GM19240 (cell line): ENCODE measurements around the gene KIAA1671.

Experiments
- DNase-seq: peaks from one replicate; pipeline ENCODE4 v3.0.0; 2011; ENCODE audit warnings: low spot score; ENCODE audit not compliant: insufficient read length

Gene KIAA1671

GRCh38 chr22:24981066-24981465 lies 28.6 kb downstream of the KIAA1671 start:
- DNase-seq: no peak

- DNase-seq: no peak
These were observed 29.1 kb downstream of the KIAA1671 start for GRCh38 chr22:24981656-24982055.

DNA sequence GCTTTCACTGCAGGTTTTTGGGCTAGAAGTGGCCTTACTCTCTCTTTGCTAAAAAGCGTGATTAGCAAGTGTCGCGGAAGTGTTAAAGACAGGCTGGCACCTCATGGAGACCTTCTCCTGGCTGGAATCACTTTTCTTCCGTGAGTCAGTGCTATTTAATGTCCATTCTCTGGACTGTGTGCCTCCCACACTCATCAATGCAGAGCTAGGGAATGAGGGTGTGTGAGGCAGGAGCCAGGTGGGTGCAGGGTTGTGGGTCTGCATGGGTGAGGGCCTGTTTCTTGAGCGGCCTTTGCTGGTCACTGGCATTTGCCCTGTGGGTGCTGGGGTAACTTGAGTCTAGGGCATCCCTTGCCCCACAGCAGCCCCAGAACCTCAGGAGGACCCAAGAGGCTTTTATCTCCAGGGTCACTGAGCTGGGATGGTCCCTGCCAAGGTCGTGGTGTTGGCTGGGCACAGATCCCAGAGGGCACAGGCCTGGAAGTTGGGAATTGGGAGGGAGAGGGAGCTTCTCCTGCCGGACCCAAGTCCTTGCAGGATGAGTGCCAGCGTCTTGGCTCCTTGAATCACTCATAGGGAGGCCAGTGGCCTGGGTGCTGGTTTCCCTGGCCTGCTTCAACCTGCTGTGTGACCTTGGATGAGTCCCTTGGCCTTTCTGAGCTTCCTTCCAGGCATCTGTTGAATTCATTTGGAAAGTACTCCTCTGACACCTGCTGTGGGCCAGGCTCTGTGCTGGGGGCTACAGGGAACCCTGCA lies 30.0 kb downstream of the KIAA1671 start:
- no peak for DNase-seq

- no peak for DNase-seq
These were observed 30.6 kb downstream of the KIAA1671 start for GRCh38 chr22:24983151-24983550.

DNA sequence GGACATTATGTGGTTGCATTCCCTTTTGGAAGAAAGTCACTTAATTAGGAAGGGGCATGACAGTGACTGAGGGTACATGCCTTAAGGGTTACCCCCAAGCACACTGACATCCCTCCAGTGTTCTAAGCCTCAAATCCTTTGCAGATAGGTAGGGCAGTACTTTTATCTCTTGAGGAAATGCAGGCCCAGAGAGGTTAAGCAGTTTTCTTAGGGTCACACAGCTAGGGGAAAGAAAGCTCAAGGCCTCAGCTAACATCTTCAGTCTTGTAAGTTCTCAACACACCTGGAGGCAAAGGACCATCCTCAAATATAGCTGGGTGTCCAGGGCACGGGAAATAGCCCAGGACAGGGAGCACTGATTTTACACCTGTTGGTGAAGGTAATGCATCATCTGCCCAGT lies 31.6 kb downstream of the KIAA1671 start:
- DNase-seq: no peak

DNA sequence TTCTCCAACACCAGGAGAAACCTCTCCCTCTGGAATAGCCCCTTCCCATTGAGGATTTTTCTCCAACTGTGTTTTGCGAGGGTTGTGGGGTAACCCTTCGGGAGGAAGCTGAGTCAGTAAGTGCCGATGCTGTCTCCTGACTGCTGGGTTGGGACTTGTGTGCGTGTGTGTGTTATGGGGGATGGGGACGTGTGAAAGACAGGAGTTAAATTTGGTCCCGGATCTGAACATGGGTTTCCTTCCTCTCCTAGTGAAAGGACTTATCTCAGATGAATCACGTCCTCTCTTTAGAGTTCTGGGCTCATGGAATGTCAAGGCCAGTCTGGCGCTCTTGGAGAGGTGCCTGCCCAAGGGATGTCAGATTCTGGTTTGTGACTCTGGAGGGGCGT lies 33.3 kb downstream of the KIAA1671 start:
- DNase-seq: no peak

DNA sequence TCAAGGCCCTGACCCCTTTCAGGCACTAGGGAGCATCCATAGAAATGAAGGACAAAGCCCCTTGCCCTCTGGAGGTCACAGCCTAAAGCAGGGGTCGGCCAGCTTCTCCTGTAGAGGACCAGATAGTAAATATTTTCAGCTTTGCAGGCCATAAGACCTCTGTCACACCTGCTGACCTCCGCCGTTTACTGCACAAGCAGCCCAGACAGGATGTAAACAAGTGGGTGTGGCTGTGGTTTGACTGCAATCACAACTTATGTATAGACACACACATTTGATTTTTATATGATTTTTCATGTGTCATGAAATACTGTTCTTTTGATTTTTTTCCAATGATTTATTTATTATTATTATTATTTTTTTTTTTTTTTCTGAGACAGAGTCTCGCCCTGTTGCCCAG lies 34.3 kb downstream of the KIAA1671 start:
- DNase-seq: no peak

GRCh38 chr22:24989135-24989534 lies 36.6 kb downstream of the KIAA1671 start:
- no peak for DNase-seq

GRCh38 chr22:24989541-24989951 lies 37.0 kb downstream of the KIAA1671 start:
- no peak for DNase-seq

- DNase-seq: no peak
These were observed 37.9 kb downstream of the KIAA1671 start for GRCh38 chr22:24990344-24990905.

DNA sequence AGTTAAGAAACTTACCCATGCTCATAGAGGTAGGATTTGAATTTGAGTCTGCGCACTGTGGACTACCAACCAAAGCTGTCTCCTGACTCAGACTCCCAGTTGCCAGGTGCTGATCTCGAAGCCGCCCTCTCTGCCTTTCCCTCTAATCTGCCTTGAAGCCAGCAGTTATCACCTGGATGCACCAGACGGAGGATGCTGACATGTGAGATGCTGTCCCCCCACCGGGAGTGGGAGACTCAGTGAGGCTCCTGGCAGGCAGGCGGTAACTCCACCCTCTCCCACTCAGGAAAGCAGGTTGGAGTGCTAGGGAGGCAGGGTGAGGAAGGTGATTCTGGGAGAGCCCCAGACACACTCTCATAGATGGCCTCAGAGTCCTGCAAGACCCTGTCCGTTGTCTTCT lies 40.4 kb downstream of the KIAA1671 start:
- no peak for DNase-seq

GRCh38 chr22:24994070-24994763 lies 41.7 kb downstream of the KIAA1671 start:
- DNase-seq: no peak

DNA sequence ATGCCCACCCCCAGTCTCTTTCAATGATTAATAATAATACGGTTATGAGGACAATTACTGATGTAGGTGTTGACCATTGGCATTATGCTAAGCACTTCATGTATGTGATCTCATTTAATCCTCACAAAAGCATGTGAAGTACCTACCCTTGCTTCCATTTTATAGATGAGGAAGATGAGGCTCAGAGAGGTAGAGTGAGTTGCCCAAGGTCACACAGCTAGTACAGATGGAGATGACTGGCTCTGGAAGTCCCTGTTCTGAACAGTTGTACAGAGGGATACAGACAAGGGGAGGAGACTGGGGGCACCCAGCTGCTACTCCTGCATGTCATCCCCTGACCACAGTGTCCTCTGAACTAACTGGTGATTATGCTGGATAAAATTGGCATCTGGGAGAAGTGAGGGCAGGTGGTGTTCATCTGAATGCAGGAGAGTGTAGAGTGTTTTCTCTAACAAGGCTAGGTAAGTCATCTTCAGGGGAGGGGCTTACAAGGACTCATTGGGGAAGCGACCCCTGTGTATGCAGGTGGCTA lies 43.2 kb downstream of the KIAA1671 start:
- DNase-seq: no peak

GRCh38 chr22:24996420-24996952 lies 44.0 kb downstream of the KIAA1671 start:
- DNase-seq: no peak

DNA sequence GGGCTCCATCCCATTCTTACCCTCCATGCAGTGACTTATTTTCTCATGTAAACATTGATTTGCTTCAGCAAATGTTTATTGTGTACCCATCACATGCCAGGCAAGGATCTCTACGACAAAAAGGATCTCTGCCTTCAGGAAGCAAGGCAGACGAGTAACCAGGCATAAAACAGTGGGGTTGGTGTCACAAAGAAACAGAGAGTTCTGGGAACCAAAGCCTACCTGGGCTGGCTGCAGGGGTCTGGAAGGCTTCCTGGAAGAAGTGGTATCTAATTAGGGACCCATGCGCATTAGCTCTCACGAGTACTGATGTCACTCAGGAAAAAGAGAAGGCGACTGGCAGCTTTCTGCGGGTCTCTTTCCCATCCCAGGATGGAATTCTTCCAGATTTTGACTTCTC lies 44.5 kb downstream of the KIAA1671 start:
- DNase-seq: no peak

GRCh38 chr22:25000686-25001085 lies 48.2 kb downstream of the KIAA1671 start:
- DNase-seq: no peak

DNA sequence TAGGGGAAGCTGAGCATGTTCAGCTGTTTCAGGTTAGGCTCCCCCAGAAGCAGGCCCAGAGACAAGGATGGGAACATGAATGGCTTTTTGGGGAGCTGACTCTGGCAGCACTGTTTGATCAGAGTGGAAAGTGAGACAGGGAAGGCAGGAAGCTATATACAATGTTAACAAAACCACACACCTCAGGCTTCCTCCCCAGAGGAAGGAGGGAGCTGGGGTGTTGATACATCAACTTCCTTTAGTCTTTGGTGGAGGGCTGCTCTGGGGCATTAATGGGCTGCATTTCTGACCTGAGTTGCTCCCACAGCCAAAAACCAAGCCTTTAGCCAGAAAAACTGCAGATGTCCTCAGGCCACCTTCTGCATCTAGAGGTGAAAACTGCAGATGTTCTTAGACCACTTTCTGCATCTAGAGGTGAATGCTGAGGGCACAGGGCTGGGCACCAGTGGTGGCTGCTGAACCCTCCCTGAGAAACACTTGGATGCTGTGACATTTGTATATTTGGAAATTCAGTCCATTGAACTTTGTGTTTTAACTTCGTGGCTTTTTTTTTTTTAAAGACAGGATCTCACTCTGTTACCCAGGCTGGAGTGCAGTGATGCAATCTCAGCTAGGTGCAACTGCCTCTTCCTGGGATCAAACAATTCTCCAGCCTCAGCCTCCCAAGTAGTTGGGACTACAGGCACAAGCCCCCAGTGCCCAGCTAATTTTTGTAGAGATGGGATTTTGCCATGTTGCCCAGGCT lies 49.9 kb downstream of the KIAA1671 start:
- no peak for DNase-seq

DNA sequence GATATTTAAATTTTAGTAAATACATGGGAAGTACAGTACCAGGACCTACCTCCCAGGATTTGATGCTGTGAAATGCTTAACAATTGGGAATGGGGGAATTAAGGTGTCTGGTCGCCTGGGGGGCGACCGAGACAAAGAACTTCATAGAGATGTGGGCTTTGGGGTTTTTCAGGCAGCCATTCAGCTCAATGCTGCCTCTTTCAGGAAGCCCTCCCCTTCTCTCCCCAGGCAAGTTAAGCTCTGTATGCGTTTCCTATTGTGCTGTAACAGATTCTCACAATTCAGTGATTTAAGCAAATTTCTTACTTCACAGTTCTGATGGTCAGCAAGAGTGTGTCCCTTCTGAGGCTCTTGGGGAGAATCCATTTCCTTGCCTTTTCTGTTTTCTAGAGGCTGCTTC lies 53.8 kb downstream of the KIAA1671 start:
- DNase-seq: no peak

DNA sequence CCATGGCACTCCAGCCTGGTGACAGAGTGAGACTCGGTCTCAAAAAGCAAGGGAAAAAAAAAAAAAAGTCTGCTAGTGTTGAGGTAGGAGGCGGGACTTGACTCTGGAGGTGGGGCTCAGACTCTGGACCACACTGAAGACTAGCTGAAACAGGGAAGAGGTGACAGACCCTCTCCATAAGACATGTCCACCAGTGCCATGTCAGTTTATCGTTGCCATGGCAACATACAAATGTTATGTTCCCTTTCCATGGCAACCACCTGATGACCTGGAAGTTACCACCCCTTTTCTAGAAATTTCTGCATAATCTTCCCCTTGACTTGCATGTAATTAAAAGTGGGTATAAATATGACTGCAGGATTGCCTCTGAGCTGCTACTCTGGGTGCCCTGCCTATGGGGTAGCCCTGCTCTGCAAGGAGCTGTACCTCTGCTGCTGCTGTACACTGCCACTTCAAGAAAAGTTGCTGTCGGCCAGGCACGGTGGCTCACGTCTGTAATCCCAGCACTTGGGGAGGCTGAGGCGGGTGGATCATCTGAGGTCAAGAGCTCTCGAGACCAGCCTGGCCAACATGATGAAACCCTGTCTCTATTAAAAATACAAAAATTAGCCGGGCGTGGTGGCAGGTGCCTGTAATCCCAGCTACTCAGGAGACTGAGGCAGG lies 55.1 kb downstream of the KIAA1671 start:
- no peak for DNase-seq

GRCh38 chr22:25008666-25009065 lies 56.1 kb downstream of the KIAA1671 start:
- no peak for DNase-seq

DNA sequence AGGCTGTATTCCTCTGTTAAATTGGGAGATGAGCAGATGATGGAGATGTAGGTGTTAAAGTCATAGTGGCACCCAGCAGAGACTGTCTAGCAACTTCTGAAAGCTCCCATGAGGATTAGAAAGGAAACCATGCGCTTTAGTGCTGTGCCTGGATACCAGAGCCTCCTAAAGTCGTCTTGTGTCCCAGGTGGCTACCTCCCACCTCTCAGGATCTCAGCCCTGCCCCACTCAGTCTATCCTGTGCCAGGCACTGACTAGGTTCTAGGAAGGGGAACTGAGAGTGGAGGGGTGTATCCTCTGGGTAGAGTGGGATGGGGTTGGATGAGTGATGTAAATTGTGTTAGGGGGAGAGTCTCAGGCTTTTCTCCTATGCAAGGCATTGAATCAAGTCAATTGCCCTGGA lies 60.2 kb downstream of the KIAA1671 start:
- DNase-seq: no peak
